Epithelial cell of proximal tubule (primary cell): ENCODE measurements around the gene GABPA. TPM values are rescaled to one million over a fixed set of nuclear protein-coding genes. Genes with fewer than 3 reads are reported as not detected.
"Not testable (repeated sequence)": the region's sequence is repeated elsewhere in the genome, so short reads cannot be mapped to it uniquely, and the experiment has no call there.

ENCODE experiments used
- DNase-seq: peaks from one replicate; pipeline ENCODE4 v3.0.0-alpha.2; 2011; ENCODE audit warnings: low read depth
- H3K4me3 ChIP-seq: 2 replicates; pipeline ENCODE4 v1.5.1; 2011; ENCODE audit warnings: low read depth, mild to moderate bottlenecking, low read length
- total RNA-seq: library from RNA; depleted of rRNA; stranded (reverse); fragments of >200 nt; gene quantifications from 2 replicates; pipeline ENCODE4 v1.2.3, GENCODE V29; 2015
- TF ChIP-seq, protein P1 (sequence below): conservative IDR thresholded peaks from 2 replicates; pipeline ENCODE4 v1.5.1; 2012; ENCODE audit warnings: low read depth, mild to moderate bottlenecking, low read length

Gene GABPA
- total RNA-seq, 1 donor from 2014 or later = 11.4 TPM

DNA sequence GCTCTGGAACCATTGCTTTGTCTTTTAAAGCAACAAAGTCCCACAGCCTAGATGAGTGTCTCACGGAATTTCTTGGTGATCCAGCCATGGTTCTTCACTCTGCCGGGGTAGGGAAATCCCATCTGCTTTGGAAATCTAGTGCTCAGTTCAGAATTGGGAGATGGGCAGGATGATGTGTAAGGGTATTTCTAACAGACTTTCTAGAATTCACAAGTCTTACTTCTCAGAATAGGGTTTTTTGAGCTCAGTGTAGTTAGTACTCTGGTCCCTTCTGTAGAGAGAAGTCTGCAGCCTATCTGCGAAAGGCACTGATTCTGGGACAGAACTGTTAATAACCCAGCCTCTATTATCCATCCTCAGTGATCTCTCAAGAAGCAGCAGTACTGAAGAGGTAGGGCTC, 25.3 kb downstream of the GABPA start:
- no peak for DNase-seq
- TF ChIP-seq, protein P1, sequence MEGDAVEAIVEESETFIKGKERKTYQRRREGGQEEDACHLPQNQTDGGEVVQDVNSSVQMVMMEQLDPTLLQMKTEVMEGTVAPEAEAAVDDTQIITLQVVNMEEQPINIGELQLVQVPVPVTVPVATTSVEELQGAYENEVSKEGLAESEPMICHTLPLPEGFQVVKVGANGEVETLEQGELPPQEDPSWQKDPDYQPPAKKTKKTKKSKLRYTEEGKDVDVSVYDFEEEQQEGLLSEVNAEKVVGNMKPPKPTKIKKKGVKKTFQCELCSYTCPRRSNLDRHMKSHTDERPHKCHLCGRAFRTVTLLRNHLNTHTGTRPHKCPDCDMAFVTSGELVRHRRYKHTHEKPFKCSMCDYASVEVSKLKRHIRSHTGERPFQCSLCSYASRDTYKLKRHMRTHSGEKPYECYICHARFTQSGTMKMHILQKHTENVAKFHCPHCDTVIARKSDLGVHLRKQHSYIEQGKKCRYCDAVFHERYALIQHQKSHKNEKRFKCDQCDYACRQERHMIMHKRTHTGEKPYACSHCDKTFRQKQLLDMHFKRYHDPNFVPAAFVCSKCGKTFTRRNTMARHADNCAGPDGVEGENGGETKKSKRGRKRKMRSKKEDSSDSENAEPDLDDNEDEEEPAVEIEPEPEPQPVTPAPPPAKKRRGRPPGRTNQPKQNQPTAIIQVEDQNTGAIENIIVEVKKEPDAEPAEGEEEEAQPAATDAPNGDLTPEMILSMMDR = no peak
- H3K4me3 ChIP-seq = no peak overlapping the region

- TF ChIP-seq, protein P1 = no peak
- H3K4me3 ChIP-seq = no peak overlapping the region
- no peak for DNase-seq
These were observed 25.9 kb downstream of the GABPA start for GRCh38 chr21:25760677-25761076.

GRCh38 chr21:25764065-25764464, 29.3 kb downstream of the GABPA start:
- no peak overlapping the region for H3K4me3 ChIP-seq
- no peak for DNase-seq
- TF ChIP-seq, protein P1 = no peak

DNA sequence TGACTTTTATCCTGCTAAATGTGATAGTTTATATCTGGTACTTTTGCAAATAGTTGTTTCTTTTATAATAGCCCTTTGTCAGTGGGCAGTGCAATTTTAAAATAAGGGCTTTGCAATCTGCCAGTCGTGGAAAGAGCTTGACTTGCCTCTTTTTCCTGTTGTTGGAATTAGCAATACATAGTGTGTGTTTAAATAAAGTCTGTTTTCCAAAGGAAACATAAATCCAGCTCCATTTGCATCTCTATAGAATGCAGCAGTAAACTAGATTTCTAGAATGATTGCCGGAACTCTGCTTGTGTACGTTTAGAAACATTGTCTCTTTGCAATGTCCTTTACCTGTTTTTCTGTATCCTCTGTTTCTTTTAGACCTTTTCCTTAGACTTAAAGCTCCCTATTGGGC, 33.1 kb downstream of the GABPA start:
- TF ChIP-seq, protein P1 = no peak
- H3K4me3 ChIP-seq = no peak overlapping the region
- no peak for DNase-seq

- no peak for DNase-seq
- H3K4me3 ChIP-seq = no peak overlapping the region
- TF ChIP-seq, protein P1 = no peak
These were observed 37.9 kb downstream of the GABPA start for GRCh38 chr21:25772686-25773085.

- H3K4me3 ChIP-seq = no peak overlapping the region
- no peak for DNase-seq
- TF ChIP-seq, protein P1 = no peak
These were observed 41.7 kb downstream of the GABPA start for GRCh38 chr21:25776440-25776839.

GRCh38 chr21:25778126-25778875, 43.5 kb downstream of the GABPA start:
- not testable (repeated sequence) for DNase-seq, H3K4me3 ChIP-seq
